HG02970 (cell line): Measurements from ENCODE around the gene DLG3.

Experiments
- ATAC-seq: cut with Tn5 transposase; IDR thresholded peaks from one replicate; pipeline ENCODE4 v1.9.1; 2021; ENCODE audit warnings: mild to moderate bottlenecking, moderate library complexity, moderate number of reproducible peaks; ENCODE audit not compliant: unreplicated experiment, low FRiP score

Gene DLG3

DNA sequence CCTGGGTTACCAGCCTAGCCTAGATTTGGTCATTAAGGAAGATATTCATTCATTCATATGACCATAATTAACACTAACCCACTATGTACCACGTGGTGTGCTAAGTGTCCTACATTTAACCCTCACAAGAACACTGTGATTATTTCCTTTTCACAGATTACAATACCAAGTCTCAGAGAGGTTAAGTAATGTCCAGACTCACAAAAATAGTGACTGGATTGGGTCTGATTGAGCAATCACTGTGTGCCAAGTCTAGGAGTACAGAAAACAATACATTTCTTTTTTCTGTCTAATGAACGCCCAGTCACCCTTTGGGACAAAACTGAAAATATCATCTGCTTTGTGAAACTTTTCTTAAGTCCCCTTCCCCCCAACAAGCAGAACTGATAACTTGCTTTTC is 7.6 kb upstream of the DLG3 start:
- ATAC-seq = no peak

DNA sequence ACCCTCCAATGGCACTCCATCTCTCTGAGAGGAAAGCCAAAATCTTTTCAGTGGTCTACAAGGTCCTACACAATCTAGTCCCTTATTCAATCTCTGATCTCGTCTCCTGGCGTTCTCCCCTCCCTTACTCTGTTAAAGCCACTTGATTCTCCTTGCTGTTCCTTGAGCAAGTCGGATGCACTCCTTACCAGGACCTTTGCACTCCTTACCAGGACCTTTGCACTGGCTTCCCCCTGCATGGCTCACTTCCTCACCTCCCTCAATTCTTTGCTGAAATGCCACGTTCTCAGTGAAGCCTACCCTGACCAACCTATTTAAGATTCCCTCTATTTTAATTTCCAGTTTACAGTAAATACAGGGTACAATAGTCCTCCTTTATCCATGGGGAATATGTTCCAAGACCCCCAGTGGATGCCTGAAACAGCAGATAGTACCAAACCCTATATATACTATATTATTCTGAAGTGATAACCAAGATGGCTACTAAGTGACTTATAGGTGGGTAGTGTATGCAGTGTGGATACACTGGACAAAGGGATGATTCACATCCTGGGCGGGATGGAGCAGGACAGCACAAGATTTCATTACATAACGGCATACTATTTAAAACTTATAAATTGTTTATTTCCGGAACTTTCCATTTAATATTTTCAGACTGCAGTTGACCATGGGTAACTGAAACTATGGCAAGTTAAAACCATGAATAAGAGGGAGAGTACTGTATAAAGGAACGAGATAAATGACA is 6.5 kb upstream of the DLG3 start:
- ATAC-seq = no peak

DNA sequence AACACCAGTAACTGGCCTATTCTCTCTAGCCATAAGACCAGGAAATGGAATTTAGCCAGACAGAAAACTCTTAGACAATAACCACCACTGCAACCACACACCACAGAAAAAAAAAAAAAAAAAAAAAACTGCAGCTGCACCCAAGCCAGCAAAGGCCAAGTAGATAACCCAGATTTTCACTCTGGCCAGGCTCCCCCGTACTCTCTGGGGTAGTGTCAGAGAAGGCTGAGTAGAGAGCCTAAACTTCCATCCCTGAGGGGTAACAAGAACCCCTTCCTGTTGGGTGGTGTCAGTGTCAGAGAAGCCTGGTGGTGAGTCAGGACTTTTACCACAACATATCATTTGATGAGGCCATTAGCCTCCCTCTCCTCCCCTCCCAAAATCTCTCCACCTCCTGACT is 5.6 kb upstream of the DLG3 start:
- no peak for ATAC-seq

GRCh38 chrX:70442224-70442623 is 2.4 kb upstream of the DLG3 start:
- no peak for ATAC-seq

- ATAC-seq = no peak
Measured at GRCh38 chrX:70444946-70445656, 466 bp downstream of the DLG3 start.

- ATAC-seq = no peak
Measured at GRCh38 chrX:70445951-70446350, 1.3 kb downstream of the DLG3 start.

GRCh38 chrX:70446380-70447350 is 2.0 kb downstream of the DLG3 start:
- ATAC-seq = no peak

GRCh38 chrX:70449457-70449966 is 4.9 kb downstream of the DLG3 start:
- no peak for ATAC-seq

DNA sequence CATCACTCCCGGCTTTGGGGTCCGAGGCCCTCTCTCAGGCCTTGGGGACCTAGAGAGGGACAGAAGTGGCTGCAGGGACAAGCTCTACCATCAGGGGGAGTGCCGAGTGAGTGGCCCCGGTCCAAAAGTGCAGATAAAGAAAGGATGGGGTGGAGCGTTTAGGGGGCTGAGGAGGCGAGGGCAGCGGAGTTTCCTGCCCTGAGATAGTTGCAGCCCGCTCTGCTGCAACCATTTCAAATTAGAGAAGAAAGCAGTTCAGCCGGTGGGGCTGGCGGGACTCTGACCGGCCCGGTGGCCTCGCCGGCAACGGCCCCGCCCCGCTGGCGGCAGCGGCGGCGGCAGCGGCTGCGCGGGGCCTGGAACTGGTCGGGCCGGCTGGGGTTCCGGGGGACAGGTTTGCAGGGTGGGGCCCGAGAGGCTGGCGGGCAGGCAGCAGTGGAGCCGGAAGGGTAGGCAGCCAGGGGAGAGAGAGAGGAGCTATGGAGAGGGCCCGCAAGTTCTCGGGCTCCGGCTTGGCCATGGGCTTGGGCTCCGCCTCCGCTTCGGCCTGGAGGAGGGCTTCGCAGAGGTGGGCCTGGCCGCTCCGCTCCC is 7.6 kb downstream of the DLG3 start:
- ATAC-seq = no peak

GRCh38 chrX:70453024-70453618 is 8.5 kb downstream of the DLG3 start:
- ATAC-seq = no peak

- ATAC-seq = peak; percentile 40
Measured at GRCh38 chrX:70454441-70455365, 10.1 kb downstream of the DLG3 start.

DNA sequence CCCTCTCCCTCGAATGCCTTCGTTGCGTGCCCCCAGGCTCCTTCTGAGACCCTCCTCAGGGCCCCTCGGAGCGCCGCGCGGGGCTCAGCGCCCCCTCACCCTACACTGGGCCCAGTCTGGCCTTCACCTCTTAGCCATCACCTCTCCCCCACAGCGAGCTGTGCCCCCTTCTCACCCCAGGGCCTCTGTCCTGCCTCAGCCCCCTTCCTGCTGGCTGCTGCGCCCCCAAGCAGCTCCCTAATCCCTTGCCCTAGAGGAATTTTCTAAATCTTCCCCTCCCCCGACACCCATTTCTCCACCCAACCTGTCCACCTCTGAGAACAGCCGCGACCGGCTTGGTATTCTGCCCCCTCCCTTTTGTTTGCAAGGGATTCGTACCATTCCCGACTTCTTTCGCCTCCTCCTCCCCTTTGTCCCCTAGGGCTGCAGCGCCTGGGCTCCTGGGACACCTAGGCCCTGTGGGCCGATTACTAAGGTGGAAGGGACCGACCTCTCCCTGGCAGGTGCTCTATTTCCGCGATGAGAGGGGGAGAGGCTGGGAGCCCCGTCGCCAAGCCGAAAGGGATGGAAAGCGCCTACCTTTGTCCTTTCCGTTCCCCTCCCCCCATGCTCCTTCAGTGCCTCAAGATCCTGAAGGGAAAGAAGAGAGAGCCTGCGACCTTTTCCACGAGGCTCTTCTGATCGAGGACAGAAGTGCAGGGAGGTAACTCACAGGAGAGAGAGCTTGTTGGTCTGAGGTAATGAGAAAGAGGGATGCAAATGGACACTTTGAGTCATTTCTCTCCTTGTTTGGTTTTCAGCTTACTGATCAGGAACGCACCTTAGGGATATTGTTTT is 10.9 kb downstream of the DLG3 start:
- no peak for ATAC-seq

GRCh38 chrX:70456256-70456655 is 11.6 kb downstream of the DLG3 start:
- ATAC-seq = no peak

DNA sequence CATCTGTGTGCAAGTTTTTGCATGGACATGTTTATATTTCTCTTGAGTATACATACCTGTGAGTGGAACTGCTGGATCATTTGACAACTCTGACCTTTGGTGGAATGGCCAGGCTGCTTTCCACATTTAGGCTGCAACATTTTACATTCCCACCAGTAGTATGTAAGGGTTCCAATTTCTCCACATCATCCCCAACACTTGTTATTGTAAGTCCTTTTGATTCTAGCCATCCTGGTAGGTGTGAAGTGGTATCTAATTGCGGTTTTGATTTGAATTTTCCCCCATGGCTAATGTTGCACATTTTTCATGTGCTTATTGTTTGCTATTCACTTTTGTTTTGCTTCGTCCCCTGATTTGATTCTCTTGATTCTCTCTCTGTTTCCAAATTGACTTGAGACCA is 16.4 kb downstream of the DLG3 start:
- no peak for ATAC-seq

DNA sequence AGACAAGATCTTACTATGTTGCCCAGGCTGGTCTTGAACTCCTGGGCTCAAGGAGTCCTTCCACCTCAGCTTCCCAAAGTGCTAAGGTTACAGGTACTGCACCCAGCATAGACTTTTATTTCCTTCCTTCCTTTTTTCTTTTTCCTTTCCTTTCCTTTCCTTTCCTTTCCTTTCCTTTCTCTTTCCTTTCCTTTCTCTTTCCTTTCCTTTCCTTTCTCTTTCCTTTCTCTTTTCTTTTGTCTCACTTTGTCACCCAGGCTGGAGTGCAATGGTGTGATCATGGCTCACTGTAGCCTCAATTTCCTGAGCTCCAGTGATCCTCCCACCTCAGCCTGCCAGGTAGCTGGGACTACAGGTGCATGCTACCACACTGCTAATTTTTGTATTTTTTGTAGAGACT is 19.4 kb downstream of the DLG3 start:
- no peak for ATAC-seq

GRCh38 chrX:70466968-70467367 is 22.3 kb downstream of the DLG3 start:
- ATAC-seq = no peak

GRCh38 chrX:70468709-70469108 is 24.1 kb downstream of the DLG3 start:
- no peak for ATAC-seq

- no peak for ATAC-seq
Measured at GRCh38 chrX:70470850-70471289, 26.2 kb downstream of the DLG3 start.
